GM19238 (cell line): ENCODE measurements around the gene MKS1.
A peak's percentile ranks its signal among the peaks of the same experiment; 100 is the strongest.

Experiments
- DNase-seq: peaks from one replicate; pipeline ENCODE4 v3.0.0; 2011; ENCODE audit warnings: low spot score; ENCODE audit not compliant: insufficient read length

Gene MKS1

GRCh38 chr17:58204796-58205195 lies 14.3 kb downstream of the MKS1 start:
- no peak for DNase-seq

DNA sequence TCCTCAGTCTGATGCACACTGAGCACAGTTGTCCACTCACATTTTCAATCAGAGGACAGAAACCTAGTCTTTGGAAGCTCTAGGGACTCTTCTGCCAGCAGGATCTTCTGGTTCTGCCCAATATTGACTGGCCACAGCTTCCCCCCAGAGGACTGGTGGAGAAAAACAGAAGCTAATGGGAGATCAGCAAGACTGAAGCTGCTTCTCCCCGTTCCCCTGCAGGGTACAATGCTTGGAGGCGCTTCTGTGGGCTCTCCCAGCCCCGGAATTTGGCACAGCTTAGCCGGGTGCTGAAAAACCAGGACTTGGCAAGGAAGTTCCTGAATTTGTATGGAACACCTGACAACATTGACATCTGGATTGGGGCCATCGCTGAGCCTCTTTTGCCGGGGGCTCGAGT lies 16.2 kb downstream of the MKS1 start:
- no peak for DNase-seq

DNA sequence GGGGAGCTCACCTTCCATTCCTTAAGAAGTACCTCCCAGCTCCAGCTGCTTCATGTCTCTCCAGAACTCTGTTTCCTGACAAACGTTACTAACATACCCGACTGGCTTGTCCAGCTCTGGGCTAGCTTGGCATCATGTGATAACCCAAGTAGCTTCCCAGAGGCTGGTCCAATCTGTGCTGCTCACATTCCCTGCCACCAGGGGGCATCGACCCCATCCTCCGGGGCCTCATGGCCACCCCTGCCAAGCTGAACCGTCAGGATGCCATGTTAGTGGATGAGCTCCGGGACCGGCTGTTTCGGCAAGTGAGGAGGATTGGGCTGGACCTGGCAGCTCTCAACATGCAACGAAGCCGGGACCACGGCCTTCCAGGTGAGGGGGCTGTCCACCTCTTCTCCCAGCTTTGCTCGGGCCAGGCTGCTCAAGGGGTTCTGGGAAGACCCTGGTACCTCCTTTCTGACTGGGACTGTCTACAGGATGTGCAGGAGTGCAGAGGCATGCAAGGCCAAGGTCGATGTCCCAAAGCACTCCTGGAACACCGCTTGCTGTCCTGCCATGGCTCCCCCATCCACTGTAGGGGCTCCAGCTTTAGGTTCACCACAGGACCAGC lies 18.9 kb downstream of the MKS1 start:
- peak; percentile 64 for DNase-seq

DNA sequence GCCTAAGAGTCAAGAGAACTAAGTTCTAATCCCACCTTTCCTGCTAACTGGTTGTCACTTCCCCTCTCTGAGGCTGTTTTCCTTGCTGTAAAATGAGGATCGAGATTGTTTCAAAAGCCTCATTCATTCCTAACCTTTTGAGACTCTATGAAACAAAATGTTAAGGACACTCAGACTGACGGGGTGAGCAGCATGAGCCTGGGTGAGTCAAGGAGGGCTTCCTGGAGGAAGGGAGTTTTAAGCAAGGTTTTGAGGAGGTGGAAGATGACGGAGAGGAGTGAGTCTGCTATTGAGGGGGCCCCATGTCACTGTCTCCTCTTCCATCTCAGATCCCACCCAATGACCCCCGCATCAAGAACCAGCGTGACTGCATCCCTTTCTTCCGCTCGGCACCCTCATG lies 22.4 kb downstream of the MKS1 start:
- DNase-seq = no peak

GRCh38 chr17:58195518-58196123 lies 23.4 kb downstream of the MKS1 start:
- DNase-seq = no peak

GRCh38 chr17:58193641-58194255 lies 25.3 kb downstream of the MKS1 start:
- DNase-seq = no peak

GRCh38 chr17:58192612-58193011 lies 26.4 kb downstream of the MKS1 start, which contains the start of gene EPX:
TSS of gene EPX (plus strand) at chr17:58192726. CDS start at chr17:58192847, 121 bp downstream.
- no peak for DNase-seq

GRCh38 chr17:58191241-58191896 lies 27.7 kb downstream of the MKS1 start:
- DNase-seq = no peak

GRCh38 chr17:58189436-58190146 lies 29.5 kb downstream of the MKS1 start:
- DNase-seq = no peak

DNA sequence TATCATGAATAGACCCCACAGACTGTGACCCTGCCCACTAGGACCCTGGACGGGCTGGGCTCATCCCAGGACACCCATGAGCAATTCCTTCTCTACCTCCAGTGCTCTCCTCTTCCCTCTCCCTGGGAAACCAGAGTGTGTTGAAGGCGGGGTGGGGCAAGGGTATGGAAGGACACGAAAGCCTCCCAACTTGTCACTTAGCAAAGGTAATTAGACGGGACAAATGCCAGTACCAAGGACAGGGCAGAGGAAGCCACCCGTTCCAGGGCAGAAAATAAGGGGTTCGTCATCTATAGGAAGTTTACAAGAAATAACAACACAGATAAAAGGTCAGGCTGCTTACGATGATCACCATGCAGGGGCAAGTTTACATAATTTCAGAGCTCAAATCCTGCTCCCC lies 31.4 kb downstream of the MKS1 start:
- no peak for DNase-seq

- DNase-seq = no peak
These were observed 32.0 kb downstream of the MKS1 start for GRCh38 chr17:58187063-58187462.

GRCh38 chr17:58186591-58186990 lies 32.5 kb downstream of the MKS1 start:
- DNase-seq = no peak

- DNase-seq = no peak
These were observed 33.9 kb downstream of the MKS1 start for GRCh38 chr17:58184986-58185761.

DNA sequence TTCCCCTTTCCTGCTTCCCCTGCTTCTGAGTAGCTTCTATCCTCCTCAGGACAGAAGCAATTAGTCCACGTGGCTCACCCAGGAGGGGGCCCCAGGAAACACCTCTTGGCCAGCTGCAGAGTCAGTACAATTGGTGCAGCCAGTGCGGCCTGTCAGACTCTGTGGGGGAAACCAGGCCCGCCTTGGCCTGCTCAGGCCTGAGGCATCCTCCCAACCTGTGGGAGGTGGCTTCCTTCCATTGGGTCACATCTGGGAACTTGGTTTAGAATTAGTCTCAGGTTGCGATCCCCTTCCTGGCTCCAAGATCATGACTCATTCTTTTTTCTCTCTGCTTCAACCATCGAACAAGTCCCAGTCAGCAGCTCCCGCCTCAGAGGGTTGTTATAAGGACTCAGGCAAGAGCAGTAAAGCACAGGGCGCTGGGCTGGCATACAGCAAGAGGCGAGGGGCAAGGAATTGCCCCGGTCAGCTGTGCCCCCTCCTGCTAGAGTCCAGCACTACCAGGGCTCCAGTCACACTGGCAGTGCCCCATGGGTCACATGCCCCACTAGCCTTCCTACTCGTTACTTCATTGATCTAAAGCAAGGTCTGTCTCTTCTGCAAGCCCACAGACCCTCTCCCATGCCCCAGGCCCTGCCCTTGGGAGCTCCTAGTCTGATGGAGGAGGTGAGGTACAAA lies 34.6 kb downstream of the MKS1 start:
- no peak for DNase-seq

- DNase-seq = no peak
These were observed 35.5 kb downstream of the MKS1 start for GRCh38 chr17:58183514-58183913.

DNA sequence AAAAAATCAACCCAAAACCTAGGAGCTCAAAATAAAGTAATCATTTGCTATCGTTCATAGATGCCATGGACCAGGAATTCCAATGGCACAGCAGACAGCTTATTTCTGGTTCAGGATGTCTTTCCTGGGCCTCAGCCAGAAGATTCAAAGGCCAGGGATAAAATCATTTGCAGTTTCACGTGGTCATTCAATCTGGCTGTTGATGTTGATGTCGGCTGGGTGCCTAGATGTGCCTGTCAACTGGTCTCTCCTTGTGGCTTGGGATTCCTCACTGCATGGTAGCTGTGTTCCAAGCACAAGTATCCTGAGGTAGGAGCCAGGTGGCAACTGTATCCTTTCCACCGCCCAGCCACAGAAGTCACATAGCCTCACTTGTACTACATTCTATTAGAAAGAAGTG lies 37.3 kb downstream of the MKS1 start:
- no peak for DNase-seq

DNA sequence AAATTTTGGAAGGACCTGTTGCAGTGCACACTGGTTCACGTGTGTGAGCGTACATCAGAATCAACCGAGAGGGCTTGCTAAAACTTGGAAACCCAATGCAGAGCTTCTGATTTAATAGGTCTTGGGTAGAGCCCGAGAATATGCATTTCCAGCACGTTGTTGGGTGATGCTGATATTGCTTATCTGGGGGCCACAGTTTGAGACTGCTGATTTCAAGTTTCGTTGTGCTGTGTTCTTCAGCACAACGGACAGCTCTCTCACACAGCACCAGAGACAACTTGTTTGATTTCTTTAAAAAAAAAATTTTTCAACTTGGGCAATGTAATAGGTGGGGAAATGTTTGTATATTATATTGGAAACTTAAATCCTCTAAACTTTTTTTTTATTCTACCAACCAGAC lies 42.9 kb downstream of the MKS1 start:
- no peak for DNase-seq

DNA sequence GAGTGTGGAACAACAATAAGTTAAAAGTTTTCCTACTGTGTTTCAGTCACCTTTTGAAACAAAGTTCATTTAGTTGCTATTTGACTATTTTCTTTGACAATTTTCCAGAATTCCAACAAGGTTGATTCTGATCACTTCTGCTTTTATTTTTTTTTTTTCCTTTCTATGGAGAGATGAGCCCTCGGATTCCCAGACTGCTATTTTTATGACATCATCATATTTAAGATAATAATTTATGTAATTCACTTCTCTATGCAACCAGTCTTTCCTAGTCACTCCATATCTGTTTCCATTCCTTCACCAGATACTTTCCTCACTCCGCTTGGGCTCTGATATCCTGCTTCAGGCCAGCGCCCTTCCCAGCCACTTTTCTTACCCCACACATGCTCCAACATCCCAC lies 44.2 kb downstream of the MKS1 start:
- no peak for DNase-seq

DNA sequence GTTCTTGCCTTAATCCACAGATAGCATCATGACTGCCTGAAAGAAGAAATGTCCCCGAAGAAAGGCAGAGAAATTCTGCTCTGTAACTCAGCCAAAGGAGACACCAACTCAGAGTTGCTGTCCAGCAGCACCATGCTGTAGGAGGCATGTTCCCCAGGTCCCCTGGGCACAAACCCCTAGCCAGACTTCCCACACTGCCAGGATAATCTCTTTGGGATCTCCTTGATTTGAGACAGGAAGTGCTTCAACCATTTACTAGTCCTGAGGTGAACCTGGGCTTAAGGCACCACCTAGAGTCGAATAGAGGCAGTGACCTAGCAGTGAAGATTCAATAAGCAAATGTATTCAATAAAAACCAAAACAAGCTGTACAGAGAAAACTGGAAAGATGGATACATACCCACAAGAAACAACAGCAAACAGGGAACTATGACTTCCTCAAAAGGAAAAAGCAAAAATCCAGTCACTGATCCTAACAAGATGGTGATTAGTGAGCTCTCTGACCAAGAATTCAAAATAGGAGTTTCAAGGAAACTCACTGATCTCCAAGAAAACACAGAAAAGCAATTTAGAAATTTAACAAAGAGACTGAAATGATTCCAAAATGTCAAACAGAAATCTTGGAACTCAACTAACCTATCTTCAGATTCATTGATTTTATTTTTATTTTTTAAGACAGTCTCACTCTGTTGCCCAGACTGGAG lies 46.5 kb downstream of the MKS1 start:
- DNase-seq = no peak

DNA sequence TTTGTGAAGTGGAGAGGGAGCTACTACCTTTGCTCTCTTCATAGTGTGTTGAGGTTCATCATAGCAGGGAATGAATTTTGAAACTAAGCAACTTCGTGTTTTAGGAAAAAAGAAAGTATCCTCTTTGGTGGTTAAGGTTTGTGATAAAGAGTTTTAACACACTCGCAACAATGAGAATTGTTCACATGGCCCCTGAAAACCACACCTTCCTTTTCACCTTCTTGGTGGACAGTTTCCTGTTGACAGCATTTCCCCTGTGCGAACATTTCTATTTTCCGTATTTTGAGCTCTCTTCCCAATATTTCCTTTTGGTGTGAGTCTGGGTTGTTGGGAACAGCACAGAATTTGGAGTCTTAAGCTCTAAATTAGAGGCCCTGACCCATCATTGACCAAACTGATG lies 48.4 kb downstream of the MKS1 start:
- DNase-seq = no peak
